HepG2 (cell line): ENCODE measurements around the gene HDLBP. TPM values are rescaled to one million over a fixed set of nuclear protein-coding genes. Genes with fewer than 3 reads are reported as not detected.

Experiments
- ARID2 ChIP-seq: sonication (generic); formaldehyde crosslinking; IDR thresholded peaks from 2 replicates; pipeline ENCODE4 v1.8.1; 2022; ENCODE audit warnings: mild to moderate bottlenecking, missing genetic modification reagents, borderline replicate concordance
- MTF2 ChIP-seq: sonication (generic); formaldehyde crosslinking; IDR thresholded peaks from 2 replicates; pipeline ENCODE4 v1.5.0; 2020; ENCODE audit warnings: missing genetic modification reagents, borderline replicate concordance
- POLR2A ChIP-seq, 2 experiments: IDR thresholded peaks; 2 replicates each; pipeline ENCODE4 v1.6.1; 2011; ENCODE audit warnings: low read depth in 2 of 2, low read length in 2 of 2, mild to moderate bottlenecking in 1 of 2, moderate library complexity in 1 of 2; ENCODE audit not compliant: insufficient read depth in 1 of 2
- ZNF552 ChIP-seq: sonication (generic); formaldehyde crosslinking; IDR thresholded peaks from 2 replicates; pipeline ENCODE4 v1.9.0; 2022; ENCODE audit warnings: missing genetic modification reagents, mild to moderate bottlenecking, borderline replicate concordance
- polyA plus RNA-seq, 8 experiments: library from polyadenylated mRNA; depleted of rRNA in 3 of 8; stranded (reverse) in 7 of 8; unstranded in 1 of 8; fragments of >200 nt; fragmentation: Illumina TruSeq in 4 of 8; extraction: Trizol in 4 of 8; gene quantifications; 2 replicates each; pipeline versions ENCODE4 v1.2.1 to v1.2.3, GENCODE V29; 2011 to 2016; ENCODE audit warnings: low read depth in 4 of 8, missing spikeins in 1 of 8, mixed read lengths in 1 of 8; ENCODE audit not compliant: insufficient read depth in 1 of 8
- total RNA-seq, 5 experiments: library from RNA; depleted of rRNA; stranded (reverse); fragments of >200 nt; fragmentation: Illumina TruSeq; extraction: Trizol; gene quantifications; 2 replicates each; pipeline ENCODE4 v1.2.3, GENCODE V29; 2016; ENCODE audit warnings: low read depth in 1 of 5
- TF ChIP-seq, protein P1 (sequence below): IDR thresholded peaks from 2 replicates; pipeline ENCODE4 v1.4.0; 2020; ENCODE audit warnings: mild to moderate bottlenecking, missing genetic modification reagents
- TF ChIP-seq, protein P2 (sequence below): conservative IDR thresholded peaks from 2 replicates; pipeline ENCODE4 v1.6.1; 2018; ENCODE audit warnings: missing genetic modification reagents
- TF ChIP-seq, protein P3 (sequence below): sonication (generic); formaldehyde crosslinking; IDR thresholded peaks from 2 replicates; pipeline ENCODE4 v1.4.0; 2020; ENCODE audit warnings: missing genetic modification reagents, mild to moderate bottlenecking, borderline replicate concordance

HDLBP gene
- total and polyA plus RNA-seq, 2 of the 13 experiments (the other 11 are each of a cell fraction or from before 2014, with no cell fraction given), result 464 to 707 TPM

DNA sequence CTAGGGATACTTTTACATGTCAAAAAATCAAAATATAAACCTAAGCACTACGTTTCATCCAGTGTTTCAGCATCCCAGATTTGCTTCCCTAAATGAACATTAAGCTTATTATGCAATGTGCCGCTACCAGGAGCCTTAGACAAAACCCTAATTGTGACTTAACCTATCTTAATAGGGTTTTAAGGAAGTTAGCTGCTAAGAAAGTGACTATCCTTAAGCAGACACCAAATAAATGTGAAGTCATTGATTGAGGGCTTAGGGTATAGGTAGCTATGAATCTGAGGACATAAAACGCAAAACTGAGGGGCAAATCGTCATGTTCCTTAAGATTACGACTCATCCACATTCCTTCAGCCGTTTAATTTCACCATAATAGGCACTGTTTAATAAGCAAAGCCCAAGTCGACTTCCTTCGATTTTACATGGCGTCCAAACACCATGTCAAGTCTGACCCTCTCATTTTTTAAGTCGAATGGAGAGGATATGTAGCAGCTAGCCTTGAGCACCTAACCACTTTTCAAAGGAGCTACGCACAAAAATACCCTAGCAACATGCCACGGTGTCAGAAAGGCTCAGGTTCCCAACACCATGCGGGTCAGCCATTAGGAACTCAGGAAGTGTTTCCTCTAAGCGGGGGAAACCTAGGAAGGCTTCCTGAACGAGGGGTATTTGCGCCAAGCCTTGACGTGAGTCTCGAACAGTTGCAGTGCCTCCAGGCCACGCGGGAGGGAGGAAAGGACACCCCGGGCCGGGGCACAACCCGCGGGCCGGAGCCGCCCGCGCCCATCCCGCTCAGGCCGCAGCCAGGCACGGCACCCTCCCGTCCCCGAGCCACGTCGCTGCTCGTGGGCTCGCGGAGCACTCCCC lies 1.0 kb downstream of the HDLBP start (continued):
- TF ChIP-seq, protein P1, sequence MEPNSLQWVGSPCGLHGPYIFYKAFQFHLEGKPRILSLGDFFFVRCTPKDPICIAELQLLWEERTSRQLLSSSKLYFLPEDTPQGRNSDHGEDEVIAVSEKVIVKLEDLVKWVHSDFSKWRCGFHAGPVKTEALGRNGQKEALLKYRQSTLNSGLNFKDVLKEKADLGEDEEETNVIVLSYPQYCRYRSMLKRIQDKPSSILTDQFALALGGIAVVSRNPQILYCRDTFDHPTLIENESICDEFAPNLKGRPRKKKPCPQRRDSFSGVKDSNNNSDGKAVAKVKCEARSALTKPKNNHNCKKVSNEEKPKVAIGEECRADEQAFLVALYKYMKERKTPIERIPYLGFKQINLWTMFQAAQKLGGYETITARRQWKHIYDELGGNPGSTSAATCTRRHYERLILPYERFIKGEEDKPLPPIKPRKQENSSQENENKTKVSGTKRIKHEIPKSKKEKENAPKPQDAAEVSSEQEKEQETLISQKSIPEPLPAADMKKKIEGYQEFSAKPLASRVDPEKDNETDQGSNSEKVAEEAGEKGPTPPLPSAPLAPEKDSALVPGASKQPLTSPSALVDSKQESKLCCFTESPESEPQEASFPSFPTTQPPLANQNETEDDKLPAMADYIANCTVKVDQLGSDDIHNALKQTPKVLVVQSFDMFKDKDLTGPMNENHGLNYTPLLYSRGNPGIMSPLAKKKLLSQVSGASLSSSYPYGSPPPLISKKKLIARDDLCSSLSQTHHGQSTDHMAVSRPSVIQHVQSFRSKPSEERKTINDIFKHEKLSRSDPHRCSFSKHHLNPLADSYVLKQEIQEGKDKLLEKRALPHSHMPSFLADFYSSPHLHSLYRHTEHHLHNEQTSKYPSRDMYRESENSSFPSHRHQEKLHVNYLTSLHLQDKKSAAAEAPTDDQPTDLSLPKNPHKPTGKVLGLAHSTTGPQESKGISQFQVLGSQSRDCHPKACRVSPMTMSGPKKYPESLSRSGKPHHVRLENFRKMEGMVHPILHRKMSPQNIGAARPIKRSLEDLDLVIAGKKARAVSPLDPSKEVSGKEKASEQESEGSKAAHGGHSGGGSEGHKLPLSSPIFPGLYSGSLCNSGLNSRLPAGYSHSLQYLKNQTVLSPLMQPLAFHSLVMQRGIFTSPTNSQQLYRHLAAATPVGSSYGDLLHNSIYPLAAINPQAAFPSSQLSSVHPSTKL (CRISPR knock-in tag), result 0 out of 2 replicates have a peak, but pooled peaks have one; percentile 45
- TF ChIP-seq POLR2A (IDR thresholded peaks at IDR 0.05; ENCODE audit: insufficient read depth in 1 of 2, low read depth in 2 of 2, low read length in 2 of 2), result peak; percentile 78 to 85
- TF ChIP-seq MTF2, result peak; percentile 85
- no peak for TF ChIP-seq ARID2 (CRISPR knock-in tag)
- TF ChIP-seq, protein P2, sequence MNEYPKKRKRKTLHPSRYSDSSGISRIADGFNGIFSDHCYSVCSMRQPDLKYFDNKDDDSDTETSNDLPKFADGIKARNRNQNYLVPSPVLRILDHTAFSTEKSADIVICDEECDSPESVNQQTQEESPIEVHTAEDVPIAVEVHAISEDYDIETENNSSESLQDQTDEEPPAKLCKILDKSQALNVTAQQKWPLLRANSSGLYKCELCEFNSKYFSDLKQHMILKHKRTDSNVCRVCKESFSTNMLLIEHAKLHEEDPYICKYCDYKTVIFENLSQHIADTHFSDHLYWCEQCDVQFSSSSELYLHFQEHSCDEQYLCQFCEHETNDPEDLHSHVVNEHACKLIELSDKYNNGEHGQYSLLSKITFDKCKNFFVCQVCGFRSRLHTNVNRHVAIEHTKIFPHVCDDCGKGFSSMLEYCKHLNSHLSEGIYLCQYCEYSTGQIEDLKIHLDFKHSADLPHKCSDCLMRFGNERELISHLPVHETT, result no peak
- TF ChIP-seq ZNF552 (CRISPR knock-in tag), result peak; percentile 84; the same call in 1 of the 2 replicates
- TF ChIP-seq, protein P3, sequence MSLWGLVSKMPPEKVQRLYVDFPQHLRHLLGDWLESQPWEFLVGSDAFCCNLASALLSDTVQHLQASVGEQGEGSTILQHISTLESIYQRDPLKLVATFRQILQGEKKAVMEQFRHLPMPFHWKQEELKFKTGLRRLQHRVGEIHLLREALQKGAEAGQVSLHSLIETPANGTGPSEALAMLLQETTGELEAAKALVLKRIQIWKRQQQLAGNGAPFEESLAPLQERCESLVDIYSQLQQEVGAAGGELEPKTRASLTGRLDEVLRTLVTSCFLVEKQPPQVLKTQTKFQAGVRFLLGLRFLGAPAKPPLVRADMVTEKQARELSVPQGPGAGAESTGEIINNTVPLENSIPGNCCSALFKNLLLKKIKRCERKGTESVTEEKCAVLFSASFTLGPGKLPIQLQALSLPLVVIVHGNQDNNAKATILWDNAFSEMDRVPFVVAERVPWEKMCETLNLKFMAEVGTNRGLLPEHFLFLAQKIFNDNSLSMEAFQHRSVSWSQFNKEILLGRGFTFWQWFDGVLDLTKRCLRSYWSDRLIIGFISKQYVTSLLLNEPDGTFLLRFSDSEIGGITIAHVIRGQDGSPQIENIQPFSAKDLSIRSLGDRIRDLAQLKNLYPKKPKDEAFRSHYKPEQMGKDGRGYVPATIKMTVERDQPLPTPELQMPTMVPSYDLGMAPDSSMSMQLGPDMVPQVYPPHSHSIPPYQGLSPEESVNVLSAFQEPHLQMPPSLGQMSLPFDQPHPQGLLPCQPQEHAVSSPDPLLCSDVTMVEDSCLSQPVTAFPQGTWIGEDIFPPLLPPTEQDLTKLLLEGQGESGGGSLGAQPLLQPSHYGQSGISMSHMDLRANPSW, result no peak; the same call in 1 of the 2 replicates
